ENCODE results near the gene WDR64.
A peak's percentile ranks its signal among the peaks of the same experiment; 100 is the strongest.

The WDR64 gene

DNA sequence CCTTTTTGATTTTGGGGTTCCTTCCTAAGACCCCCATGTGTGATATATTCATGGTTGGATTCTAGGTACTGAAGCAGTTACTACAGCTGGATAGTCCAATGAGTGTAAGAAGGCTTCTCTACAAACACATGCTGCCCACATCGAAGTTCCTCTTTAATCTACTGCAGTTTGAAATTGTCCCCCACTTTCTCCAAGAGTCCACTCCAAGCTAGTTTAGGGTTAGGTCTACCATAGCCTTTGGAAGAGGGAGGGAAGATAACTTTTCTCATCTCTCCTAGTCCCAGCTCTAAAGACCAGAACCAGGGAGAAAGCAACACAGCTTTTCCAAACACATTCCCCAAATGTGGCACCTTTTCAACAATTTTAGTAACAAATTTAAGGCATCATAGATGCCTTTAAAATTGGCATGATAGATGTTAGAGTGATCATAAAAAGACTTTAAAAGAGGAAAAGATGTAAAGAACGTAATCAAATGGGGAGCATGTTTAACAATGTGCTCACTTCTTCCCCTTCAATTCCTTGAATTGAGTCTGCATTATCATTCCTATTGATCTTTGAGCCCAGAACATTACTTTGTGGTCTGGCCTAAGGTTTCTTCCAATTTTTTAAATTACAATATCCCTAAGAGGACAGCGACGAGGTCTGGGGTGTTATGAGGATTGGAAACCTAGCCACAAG, 194.9 kb downstream of the WDR64 start:
- DNase-seq: no peak

DNA sequence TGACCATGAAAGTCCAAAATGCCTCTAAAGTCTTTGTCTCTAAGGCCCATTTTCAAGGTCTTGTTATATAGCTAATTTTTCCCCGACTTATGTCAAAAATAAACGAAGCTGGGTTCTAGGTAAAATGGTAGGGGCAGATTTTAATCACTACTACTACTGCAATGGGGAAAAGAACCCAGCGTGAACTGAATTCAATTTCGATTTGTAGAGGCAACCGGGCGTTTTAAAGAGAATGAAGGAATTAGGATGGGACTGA, 195.4 kb downstream of the WDR64 start:
- no peak for DNase-seq

DNA sequence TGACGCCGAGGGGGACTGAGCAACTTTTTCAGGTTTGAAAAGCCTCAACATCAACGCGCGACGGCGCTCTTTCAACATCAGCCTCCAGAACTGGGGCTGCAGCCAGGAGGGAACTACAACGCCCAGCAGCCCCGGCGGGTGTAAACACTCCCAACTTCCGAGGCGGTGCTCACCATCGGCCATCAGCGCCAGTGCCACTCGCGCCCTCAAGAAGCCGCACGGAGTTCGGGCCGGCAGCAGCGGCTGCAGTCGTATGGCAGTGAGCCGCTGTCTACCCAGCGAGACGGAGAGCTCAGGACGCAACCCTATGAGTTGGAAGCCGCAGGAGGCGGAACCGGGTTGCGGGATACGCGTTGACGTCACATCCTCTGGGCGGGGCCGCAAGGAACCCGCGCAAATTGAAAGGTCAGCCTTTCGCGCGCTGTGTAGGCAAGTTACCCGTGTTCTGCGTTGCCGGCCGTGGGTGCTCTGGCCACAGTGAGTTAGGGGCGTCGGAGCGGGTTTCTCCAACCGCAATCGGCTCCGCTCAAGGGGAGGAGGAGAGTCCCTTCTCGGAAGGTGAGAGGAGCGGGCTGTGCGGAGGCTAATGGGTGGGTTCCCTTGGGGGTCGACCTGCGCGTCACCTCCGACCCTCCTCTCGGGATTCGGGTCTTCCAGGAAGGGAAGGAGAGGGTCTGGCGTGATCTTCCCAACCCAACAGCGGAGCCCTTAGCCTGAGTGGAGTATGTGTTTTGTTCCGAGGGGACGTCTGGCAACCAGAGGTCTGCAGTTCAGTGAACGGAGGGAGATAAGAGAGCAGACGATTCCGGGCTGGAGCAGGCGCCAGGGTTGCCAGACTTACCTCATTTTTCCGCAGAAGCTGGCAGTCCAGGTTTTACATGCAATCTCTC, 196.0 kb downstream of the WDR64 start, which contains the start of gene EXO1:
EXO1 (plus strand) TSS at position 409 of the 890 bp plus-strand sequence. CDS start 2,222 bp downstream, outside the sequence.
- peak; percentile 95 for DNase-seq

DNA sequence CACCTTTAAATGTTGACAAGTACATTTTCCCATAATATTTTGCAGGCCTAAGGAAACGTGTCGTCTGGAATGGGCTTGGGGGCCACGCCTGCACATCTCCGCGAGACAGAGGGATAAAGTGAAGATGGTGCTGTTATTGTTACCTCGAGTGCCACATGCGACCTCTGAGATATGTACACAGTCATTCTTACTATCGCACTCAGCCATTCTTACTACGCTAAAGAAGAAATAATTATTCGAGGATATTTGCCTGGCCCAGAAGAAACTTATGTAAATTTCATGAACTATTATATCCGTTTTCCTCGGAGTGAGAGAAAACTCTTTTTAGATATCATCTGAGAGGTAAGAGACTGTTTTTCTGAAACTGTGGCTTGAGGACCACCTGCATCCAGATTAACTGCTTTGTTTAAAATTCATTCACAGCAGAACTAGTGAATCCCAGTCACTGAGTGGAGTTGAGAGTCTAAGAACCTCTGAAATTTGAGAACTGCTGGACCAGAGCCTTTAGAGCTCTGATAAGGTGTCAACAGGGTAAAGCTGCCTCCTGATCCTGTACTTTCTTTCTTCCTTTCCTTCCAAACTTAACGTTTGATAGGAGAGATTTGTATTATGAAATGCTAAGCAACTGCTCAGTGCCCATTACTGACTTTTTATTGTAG, 196.7 kb downstream of the WDR64 start:
- no peak for DNase-seq

DNA sequence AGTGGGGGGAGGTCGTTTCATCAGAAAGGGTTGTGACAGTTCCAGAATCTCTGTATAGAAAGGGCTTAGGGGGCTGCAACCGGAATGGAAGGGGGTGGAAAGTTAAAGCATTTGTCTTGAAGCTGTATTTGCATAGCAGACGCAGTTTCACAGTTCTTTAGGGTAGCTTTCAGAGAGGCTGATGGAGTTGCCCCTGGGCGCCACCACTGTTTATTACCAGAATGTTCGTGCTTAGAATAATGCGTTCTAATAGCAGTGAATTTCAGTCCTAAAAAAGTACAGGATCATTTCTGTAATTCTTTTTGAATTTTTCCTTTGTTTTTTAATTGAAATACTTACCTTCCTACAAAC, 197.2 kb downstream of the WDR64 start:
- no peak for DNase-seq

All from activated effector memory CD4-positive, alpha-beta T cell treated with anti-CD3 and anti-CD28 coated beads, Interleukin-2, amount 50 U/mL, for 16 hours (primary cell).